Body of pancreas (tissue), 4 donors: ENCODE results near the gene SLC17A9. TPM values are rescaled to one million over a fixed set of nuclear protein-coding genes. Genes with fewer than 3 reads are reported as not detected.
A peak's percentile ranks its signal among the peaks of the same experiment; 100 is the strongest.

ENCODE experiments used
- ATAC-seq: fragments of 150-250 bp; one replicate; pipeline ENCODE4 v1.9.1; 2016
- DNase-seq, 4 donors: peaks; one replicate each; pipeline ENCODE4 v3.0.0-alpha.2; 2019
- H3K27ac ChIP-seq, 4 donors: fragments of 200-600 bp; sonication (generic); 1 replicate in 3 of 4; 2 replicates in 1 of 4; pipeline versions ENCODE4 v1.5.1 to v1.6.1; 2016 to 2019; ENCODE audit warnings: mild to moderate bottlenecking in 1 of 4, mixed read lengths in 1 of 4, moderate library complexity in 1 of 4
- H3K27me3 ChIP-seq, 2 donors: fragments of 200-600 bp; sonication (generic); one replicate each; pipeline ENCODE4 v1.6.0; 2016; ENCODE audit warnings: mild to moderate bottlenecking in 1 of 2
- H3K36me3 ChIP-seq, 2 donors: fragments of 200-600 bp; sonication (generic); replicated peaks in 1 of 2; 2 replicates each; pipeline ENCODE4 v1.5.1; 2016; ENCODE audit warnings: low read depth in 2 of 2; ENCODE audit not compliant: insufficient read depth in 1 of 2
- H3K4me1 ChIP-seq: fragments of 200-600 bp; sonication (generic); one replicate; pipeline ENCODE4 v1.6.0; 2016
- H3K4me3 ChIP-seq, 2 donors: fragments of 200-600 bp; sonication (generic); 1 replicate in 1 of 2; 2 replicates in 1 of 2; pipeline ENCODE4 v1.5.1; 2016 to 2019
- H3K9me3 ChIP-seq, 3 donors: fragments of 200-600 bp; sonication (generic); 1 replicate in 2 of 3; 2 replicates in 1 of 3; pipeline ENCODE4 v1.5.1; 2016
- POLR2A ChIP-seq, 3 donors: fragments of 450-650 bp; IDR thresholded peaks; one replicate each; pipeline ENCODE4 v1.6.1; 2016; ENCODE audit warnings: antibody characterized with exemption in 3 of 3, mild to moderate bottlenecking in 2 of 3
- WGBS, 2 donors: methylation state at CpG; one replicate each; pipeline ENCODE4 v1.1.5; 2017; 5-methylcytosine and 5-hydroxymethylcytosine counted together
- intact Hi-C: fragments of 100-400 bp; cut with DNase I; formaldehyde crosslinking; loops from one replicate; pipeline ENCODE4 v1.15.1; 2023
- total RNA-seq, 2 donors: library from RNA; depleted of rRNA; stranded (reverse); fragments of >200 nt; gene quantifications; one replicate each; pipeline ENCODE4 v1.1.0, GENCODE V29; 2016
- TF ChIP-seq, protein P1 (sequence below), 7 experiments: fragments of 450-650 bp in 4 of 7; fragments of 200-600 bp in 3 of 7; sonication (generic) in 3 of 7; IDR thresholded peaks; one replicate each; pipeline ENCODE4 v1.5.1; 2016 to 2019; ENCODE audit warnings: antibody characterized with exemption in 7 of 7

Gene SLC17A9
- total RNA-seq, 2 donors from 2014 or later, result 0.78 to 4.9 TPM

DNA sequence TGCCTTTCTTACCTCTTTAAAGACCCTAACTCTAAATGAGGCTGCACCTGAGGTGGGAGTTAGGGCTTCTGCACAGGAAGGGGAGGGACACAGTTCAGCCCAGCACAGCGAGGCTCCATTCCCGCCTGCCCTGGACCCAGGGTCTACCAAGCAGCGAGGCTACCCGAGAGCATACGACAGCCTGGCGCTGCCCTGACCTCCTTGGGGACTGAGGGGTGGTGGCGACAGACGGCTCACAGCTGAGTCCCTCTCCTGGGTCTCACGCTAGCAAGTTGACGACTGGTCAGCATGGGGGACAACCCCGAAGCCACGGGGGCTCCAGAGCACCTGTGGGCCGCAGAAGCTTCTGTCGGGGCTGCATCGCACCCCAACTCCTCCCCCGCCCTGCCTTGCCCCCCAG is 24.4 kb downstream of the SLC17A9 start:
- Histone ChIP-seq H3K27me3 (peaks cover 0 to 25% of the 10 kb centered on the region in 2 donors), H3K9me3 (no peaks in the 10 kb centered on the region), H3K4me3 (no peak overlapping the region), H3K36me3 (no peaks in the 10 kb centered on the region), H3K4me1 (peaks cover 9% of the 10 kb centered on the region), H3K27ac (no peak overlapping the region)
- ATAC-seq (no peak), DNase-seq (no peak)
- WGBS, 2 donors, result 56 to 77% methylated on average over 11 to 16 of the region's 16 CpGs
- intact Hi-C loops, result no loop called here
- TF ChIP-seq, protein P1, sequence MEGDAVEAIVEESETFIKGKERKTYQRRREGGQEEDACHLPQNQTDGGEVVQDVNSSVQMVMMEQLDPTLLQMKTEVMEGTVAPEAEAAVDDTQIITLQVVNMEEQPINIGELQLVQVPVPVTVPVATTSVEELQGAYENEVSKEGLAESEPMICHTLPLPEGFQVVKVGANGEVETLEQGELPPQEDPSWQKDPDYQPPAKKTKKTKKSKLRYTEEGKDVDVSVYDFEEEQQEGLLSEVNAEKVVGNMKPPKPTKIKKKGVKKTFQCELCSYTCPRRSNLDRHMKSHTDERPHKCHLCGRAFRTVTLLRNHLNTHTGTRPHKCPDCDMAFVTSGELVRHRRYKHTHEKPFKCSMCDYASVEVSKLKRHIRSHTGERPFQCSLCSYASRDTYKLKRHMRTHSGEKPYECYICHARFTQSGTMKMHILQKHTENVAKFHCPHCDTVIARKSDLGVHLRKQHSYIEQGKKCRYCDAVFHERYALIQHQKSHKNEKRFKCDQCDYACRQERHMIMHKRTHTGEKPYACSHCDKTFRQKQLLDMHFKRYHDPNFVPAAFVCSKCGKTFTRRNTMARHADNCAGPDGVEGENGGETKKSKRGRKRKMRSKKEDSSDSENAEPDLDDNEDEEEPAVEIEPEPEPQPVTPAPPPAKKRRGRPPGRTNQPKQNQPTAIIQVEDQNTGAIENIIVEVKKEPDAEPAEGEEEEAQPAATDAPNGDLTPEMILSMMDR (IDR thresholded peaks at IDR 0.05), result no peak
- TF ChIP-seq POLR2A (IDR thresholded peaks at IDR 0.05), result no peak

DNA sequence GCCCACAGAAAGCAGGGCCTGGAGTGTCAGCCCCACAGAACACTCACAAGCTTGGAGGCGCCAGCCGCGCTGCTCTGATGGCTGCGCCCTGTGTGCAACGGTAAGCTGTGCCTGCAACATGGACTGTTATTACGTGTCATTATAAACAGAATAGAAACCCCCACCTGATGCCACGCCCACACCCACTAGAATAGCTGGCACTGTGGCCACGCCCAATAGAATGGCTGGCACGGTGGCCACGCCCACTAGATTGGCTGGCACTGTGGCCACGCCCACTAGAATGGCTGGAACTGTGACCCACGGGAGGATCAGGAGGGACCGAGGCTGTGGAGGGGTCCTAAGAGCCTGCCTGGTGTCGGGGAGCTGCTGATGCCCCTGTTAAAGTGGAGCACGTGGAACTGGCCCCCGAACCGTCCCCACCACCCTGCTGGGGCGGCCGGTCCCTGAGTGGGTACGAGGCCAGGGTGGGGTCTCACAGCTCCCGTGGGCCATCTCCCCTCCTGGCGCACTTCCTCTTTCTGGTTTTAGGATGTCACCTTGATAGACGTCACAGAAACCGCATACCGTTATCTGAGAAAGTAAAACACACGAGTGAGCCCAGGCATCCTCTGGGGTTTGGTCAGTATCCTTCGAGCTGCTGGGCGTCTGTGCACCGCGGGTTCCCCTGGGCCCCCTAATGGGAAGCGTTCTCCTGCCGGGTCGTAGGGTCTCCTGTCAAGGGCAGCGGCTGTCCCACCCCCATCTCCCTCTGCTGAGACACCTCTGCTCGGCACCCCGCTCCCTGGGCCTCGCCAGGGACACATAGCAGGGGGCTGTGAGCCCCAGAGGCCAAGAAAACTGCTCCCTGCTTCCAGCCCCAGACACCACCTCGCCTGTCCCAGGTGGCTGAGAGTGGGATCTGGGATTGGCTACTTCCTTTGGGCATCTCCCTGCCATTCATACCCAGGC is 25.4 kb downstream of the SLC17A9 start:
- peaks cover 0 to 22% of the 10 kb centered on the region in 2 donors for H3K27me3 ChIP-seq
- no peak for ATAC-seq
- H3K4me3 ChIP-seq, result no peak overlapping the region
- H3K9me3 ChIP-seq, result no peaks in the 10 kb centered on the region
- 45% methylated on average over 35 of the region's 38 CpGs; no CpG with 5 or more reads in 1 of the 2 donors for WGBS, 2 donors
- H3K36me3 ChIP-seq, result no peaks in the 10 kb centered on the region
- intact Hi-C loops, result no loop called here
- TF ChIP-seq POLR2A (IDR thresholded peaks at IDR 0.05), result no peak
- TF ChIP-seq, protein P1 (IDR thresholded peaks at IDR 0.05), result no peak
- peak in 1 of 4 donors; percentile 31 for DNase-seq
- no peak overlapping the region for H3K27ac ChIP-seq
- H3K4me1 ChIP-seq, result peaks cover 1% of the 10 kb centered on the region

DNA sequence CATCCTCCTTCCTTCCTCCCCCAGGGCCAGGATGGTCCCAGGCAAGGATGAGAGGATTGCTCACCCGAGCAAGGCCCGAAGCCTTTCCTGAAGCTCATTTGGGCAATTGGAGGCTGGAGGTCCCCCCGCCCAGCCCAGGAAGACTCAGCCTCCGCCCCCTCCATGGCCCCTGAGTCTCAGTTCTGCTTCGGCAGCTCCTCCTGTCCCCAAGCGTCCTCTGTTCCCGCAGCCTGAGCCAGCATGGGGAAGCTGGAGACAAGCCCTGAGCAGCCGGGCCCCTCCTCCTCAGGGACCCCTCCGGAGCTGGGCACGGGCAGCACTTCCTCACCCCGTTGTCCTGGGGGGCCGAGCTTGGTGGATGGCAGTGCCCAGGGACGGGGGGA is 26.0 kb downstream of the SLC17A9 start:
- WGBS, 2 donors, result 41 to 47% methylated on average over 3 to 13 of the region's 13 CpGs
- Histone ChIP-seq H3K36me3 (no peaks in the 10 kb centered on the region), H3K9me3 (no peaks in the 10 kb centered on the region), H3K4me3 (no peak overlapping the region), H3K27me3 (peaks cover 0 to 16% of the 10 kb centered on the region in 2 donors), H3K27ac (no peak overlapping the region), H3K4me1 (no peaks in the 10 kb centered on the region)
- DNase-seq, result no peak
- ATAC-seq, result no peak
- no peak for TF ChIP-seq POLR2A (IDR thresholded peaks at IDR 0.05)
- TF ChIP-seq, protein P1 (IDR thresholded peaks at IDR 0.05), result no peak
- intact Hi-C loops, result no loop called here

DNA sequence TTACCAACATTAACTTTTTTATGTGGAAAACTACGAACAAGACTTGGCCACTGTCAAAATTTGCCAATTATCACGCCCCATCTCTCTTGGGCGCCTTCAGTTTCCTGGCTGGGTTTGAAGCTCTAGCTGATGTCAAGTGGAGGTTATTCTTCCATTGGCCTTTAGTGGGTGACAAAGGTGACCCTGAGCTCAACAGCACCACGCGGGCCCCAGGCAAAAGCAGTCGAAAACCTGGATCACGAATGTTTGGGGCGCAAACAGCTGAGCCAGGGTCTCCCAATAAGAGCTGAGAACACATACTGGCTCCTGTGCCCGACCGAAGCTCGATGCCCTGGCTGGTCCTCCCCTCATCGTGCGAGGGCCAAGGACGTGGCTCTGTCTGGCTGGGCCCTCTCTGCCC is 26.8 kb downstream of the SLC17A9 start:
- H3K27me3 ChIP-seq, result peaks cover 0 to 10% of the 10 kb centered on the region in 2 donors
- TF ChIP-seq, protein P1 (IDR thresholded peaks at IDR 0.05), result no peak
- no peak for TF ChIP-seq POLR2A (IDR thresholded peaks at IDR 0.05)
- H3K4me1 ChIP-seq, result no peaks in the 10 kb centered on the region
- no peak overlapping the region for H3K27ac ChIP-seq
- no peaks in the 10 kb centered on the region for H3K36me3 ChIP-seq
- intact Hi-C loops, result no loop called here
- no peak overlapping the region for H3K4me3 ChIP-seq
- DNase-seq (no peak), ATAC-seq (no peak)
- H3K9me3 ChIP-seq, result no peaks in the 10 kb centered on the region
- 51 to 61% methylated on average over 11 to 14 of the region's 14 CpGs for WGBS, 2 donors
